Measurements from ENCODE around the gene NUP98. TPM values are rescaled to one million over a fixed set of nuclear protein-coding genes. Genes with fewer than 3 reads are reported as not detected.

The NUP98 gene
- total and polyA plus RNA-seq, 10 of the 15 experiments (the other 5 are each of a cell fraction or from before 2014, with no cell fraction given), result 21.7 to 108 (median 78.9) TPM

- TF ChIP-seq, protein P1, sequence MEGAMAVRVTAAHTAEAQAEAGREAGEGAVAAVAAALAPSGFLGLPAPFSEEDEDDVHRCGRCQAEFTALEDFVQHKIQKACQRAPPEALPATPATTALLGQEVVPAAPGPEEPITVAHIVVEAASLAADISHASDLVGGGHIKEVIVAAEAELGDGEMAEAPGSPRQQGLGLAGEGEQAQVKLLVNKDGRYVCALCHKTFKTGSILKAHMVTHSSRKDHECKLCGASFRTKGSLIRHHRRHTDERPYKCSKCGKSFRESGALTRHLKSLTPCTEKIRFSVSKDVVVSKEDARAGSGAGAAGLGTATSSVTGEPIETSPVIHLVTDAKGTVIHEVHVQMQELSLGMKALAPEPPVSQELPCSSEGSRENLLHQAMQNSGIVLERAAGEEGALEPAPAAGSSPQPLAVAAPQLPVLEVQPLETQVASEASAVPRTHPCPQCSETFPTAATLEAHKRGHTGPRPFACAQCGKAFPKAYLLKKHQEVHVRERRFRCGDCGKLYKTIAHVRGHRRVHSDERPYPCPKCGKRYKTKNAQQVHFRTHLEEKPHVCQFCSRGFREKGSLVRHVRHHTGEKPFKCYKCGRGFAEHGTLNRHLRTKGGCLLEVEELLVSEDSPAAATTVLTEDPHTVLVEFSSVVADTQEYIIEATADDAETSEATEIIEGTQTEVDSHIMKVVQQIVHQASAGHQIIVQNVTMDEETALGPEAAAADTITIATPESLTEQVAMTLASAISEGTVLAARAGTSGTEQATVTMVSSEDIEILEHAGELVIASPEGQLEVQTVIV (IDR thresholded peaks at IDR 0.05; ENCODE audit: borderline replicate concordance, partially characterized antibody), result no peak
- no peak for TF ChIP-seq SREBF1 (IDR thresholded peaks at IDR 0.05; ENCODE audit: low read length)
- no peak for TF ChIP-seq IKZF2 (IDR thresholded peaks at IDR 0.05)
- TF ChIP-seq NFXL1 (IDR thresholded peaks at IDR 0.05; ENCODE audit: borderline replicate concordance), result no peak
- TF ChIP-seq CREM (IDR thresholded peaks at IDR 0.05; ENCODE audit: low read depth), result no peak
- no peak for TF ChIP-seq RBBP5 (conservative IDR thresholded peaks at IDR 0.05)
- TF ChIP-seq CHD4 (IDR thresholded peaks at IDR 0.05), result no peak
These were observed 2.5 kb upstream of the NUP98 start (continued) for GRCh38 chr11:3799873-3800272.

- ATAC-seq, result no peak
- Histone ChIP-seq H2AFZ (ENCODE audit: control insufficient read depth, low read depth, low read length) (no peak overlapping the region), H3K27ac (ENCODE audit: control insufficient read depth, insufficient read depth) (no peak overlapping the region), H3K4me2 (ENCODE audit: control insufficient read depth, insufficient read depth) (no peak overlapping the region), H3K9me3 (replicated peaks; ENCODE audit: control insufficient read depth, insufficient read depth, low read length) (no peaks in the 10 kb centered on the region; the same call in 2 of the 3 replicates), H3K9ac (ENCODE audit: control insufficient read depth, insufficient read depth, low read length) (no peak overlapping the region), H4K20me1 (ENCODE audit: control insufficient read depth, insufficient read depth) (no peaks in the 10 kb centered on the region), H3K27me3 (replicated peaks in 1 of 2; ENCODE audit: control insufficient read depth in 2 of 2, insufficient read depth in 2 of 2, low read length in 1 of 2) (no peaks in the 10 kb centered on the region), H3K4me1 (ENCODE audit: control insufficient read depth, insufficient read depth, low read length) (peaks cover 7% of the 10 kb centered on the region; the same call in 1 of the 2 replicates), H3K36me3 (ENCODE audit: control insufficient read depth in 2 of 2, insufficient read depth in 2 of 2, low read length in 1 of 2) (no peaks in the 10 kb centered on the region), H3K79me2 (ENCODE audit: control insufficient read depth, insufficient read depth, low read length) (peaks cover 37% of the 10 kb centered on the region), H3K4me3 (no peak overlapping the region)
- ChIA-PET RAD21 (ENCODE audit: unreplicated experiment) (no interaction called here), SMC1A (ENCODE audit: uncharacterized antibody, unreplicated experiment) (interaction anchor here (1.1 to 2.1 kb wide), 3 partner anchors 11 to 42 kb away, joined by 3 to 11 read pairs (median 6); partner anchors contain the start of gene RHOG), POLR2A (interaction anchor here (2.2 to 4.7 kb wide), 2 partner anchors 14 to 36 kb away, joined by 6 to 27 read pairs; no protein-coding TSS in a partner anchor), CTCF (interaction anchor here (1.6 to 2.1 kb wide), 3 partner anchors 9 to 17 kb away, joined by 3 to 30 read pairs (median 5); partner anchors contain the start of gene PGAP2)
- DNase-seq (ENCODE audit: low read depth, low spot score), result no peak
- FAIRE-seq, result no peak
- no TSS peak for BruUV-seq (replicated peaks)
- intact Hi-C loops (cut with micrococcal nuclease; ENCODE audit: unreplicated experiment), result no loop called here
- in situ Hi-C loops (cut with MboI), result no loop called here
- 82% methylated on average over 9 of the region's 9 CpGs for WGBS (ENCODE audit: insufficient coverage, insufficient replicate concordance, low lambda C conversion rate, missing lambda C conversion rate)
- TF ChIP-seq HCFC1 (IDR thresholded peaks at IDR 0.05; ENCODE audit: low read length), result no peak
- TF ChIP-seq RAD21 (IDR thresholded peaks at IDR 0.05; ENCODE audit: insufficient read depth, low read depth, low read length), result no peak
- TF ChIP-seq ASH2L (IDR thresholded peaks at IDR 0.05; ENCODE audit: borderline replicate concordance, low read depth), result no peak
- no peak for TF ChIP-seq STAT3 (IDR thresholded peaks at IDR 0.05; ENCODE audit: low read depth, low read length)
- TF ChIP-seq JUND (IDR thresholded peaks at IDR 0.05; ENCODE audit: low read depth, low read length), result no peak
- no peak for TF ChIP-seq GATAD2B (conservative IDR thresholded peaks at IDR 0.05; ENCODE audit: low read depth)
- TF ChIP-seq KAT2A (conservative IDR thresholded peaks at IDR 0.05; ENCODE audit: control insufficient read depth, low read depth, low read length), result no peak
- TF ChIP-seq, protein P2, sequence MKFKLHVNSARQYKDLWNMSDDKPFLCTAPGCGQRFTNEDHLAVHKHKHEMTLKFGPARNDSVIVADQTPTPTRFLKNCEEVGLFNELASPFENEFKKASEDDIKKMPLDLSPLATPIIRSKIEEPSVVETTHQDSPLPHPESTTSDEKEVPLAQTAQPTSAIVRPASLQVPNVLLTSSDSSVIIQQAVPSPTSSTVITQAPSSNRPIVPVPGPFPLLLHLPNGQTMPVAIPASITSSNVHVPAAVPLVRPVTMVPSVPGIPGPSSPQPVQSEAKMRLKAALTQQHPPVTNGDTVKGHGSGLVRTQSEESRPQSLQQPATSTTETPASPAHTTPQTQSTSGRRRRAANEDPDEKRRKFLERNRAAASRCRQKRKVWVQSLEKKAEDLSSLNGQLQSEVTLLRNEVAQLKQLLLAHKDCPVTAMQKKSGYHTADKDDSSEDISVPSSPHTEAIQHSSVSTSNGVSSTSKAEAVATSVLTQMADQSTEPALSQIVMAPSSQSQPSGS (IDR thresholded peaks at IDR 0.05; ENCODE audit: low read length), result no peak
- TF ChIP-seq ZNF207 (IDR thresholded peaks at IDR 0.05; ENCODE audit: borderline replicate concordance), result no peak
- no peak for TF ChIP-seq CHD2 (IDR thresholded peaks at IDR 0.05; ENCODE audit: borderline replicate concordance, low read depth, low read length)
- TF ChIP-seq CHD4 (IDR thresholded peaks at IDR 0.05), result no peak
- TF ChIP-seq NBN (IDR thresholded peaks at IDR 0.05), result no peak
- no peak for TF ChIP-seq E2F4 (IDR thresholded peaks at IDR 0.05; ENCODE audit: low read depth, low read length)
These were observed 1.8 kb upstream of the NUP98 start for GRCh38 chr11:3799143-3799542.

All from GM12878 (cell line).